Lung (tissue), 12 donors: Measurements from ENCODE around the gene MCF2L2. TPM values are rescaled to one million over a fixed set of nuclear protein-coding genes. Genes with fewer than 3 reads are reported as not detected.

Experiments
- ATAC-seq: fragments of 200-7000 bp; cut with Tn5 transposase; one replicate; pipeline ENCODE4 v1.9.1; 2020; ENCODE audit warnings: moderate number of reproducible peaks; ENCODE audit not compliant: insufficient read depth, low FRiP score
- DNase-seq, 3 donors: peaks; one replicate each; pipeline ENCODE4 v3.0.0-alpha.2; 2013 to 2017
- H3K27ac ChIP-seq, 2 donors: one replicate each; pipeline ENCODE4 v1.5.1; 2013; ENCODE audit warnings: mild to moderate bottlenecking in 2 of 2, moderate library complexity in 2 of 2, control low read depth in 1 of 2, inconsistent platforms in 1 of 2, low read depth in 1 of 2, low read length in 1 of 2
- H3K27me3 ChIP-seq, 3 donors: one replicate each; pipeline ENCODE4 v1.5.1; 2013; ENCODE audit warnings: low read length in 2 of 3; ENCODE audit not compliant: control insufficient read depth in 3 of 3, insufficient read depth in 3 of 3
- H3K36me3 ChIP-seq, 4 donors: one replicate each; pipeline ENCODE4 v1.5.1; 2013; ENCODE audit warnings: low read length in 4 of 4, mild to moderate bottlenecking in 1 of 4, moderate library complexity in 1 of 4; ENCODE audit not compliant: control insufficient read depth in 4 of 4, insufficient read depth in 4 of 4
- H3K4me1 ChIP-seq, 5 donors: one replicate each; pipeline ENCODE4 v1.5.1; 2013; ENCODE audit warnings: low read length in 5 of 5, mild to moderate bottlenecking in 2 of 5, moderate library complexity in 1 of 5; ENCODE audit not compliant: control insufficient read depth in 5 of 5, insufficient read depth in 5 of 5
- H3K4me3 ChIP-seq: one replicate; pipeline ENCODE4 v1.5.1; 2013; ENCODE audit warnings: mild to moderate bottlenecking, control low read depth, moderate library complexity
- H3K9ac ChIP-seq, 2 donors: one replicate each; pipeline ENCODE4 v1.5.1; 2013; ENCODE audit warnings: low read length in 2 of 2, control low read depth in 1 of 2; ENCODE audit not compliant: insufficient read depth in 1 of 2
- H3K9me3 ChIP-seq, 4 donors: one replicate each; pipeline ENCODE4 v1.5.1; 2013; ENCODE audit warnings: low read length in 3 of 4, mild to moderate bottlenecking in 1 of 4, moderate library complexity in 1 of 4; ENCODE audit not compliant: control insufficient read depth in 4 of 4, insufficient read depth in 3 of 4
- WGBS, 2 donors: extraction: QIAGEN DNeasy Blood & Tissue Kit; methylation state at CpG; one replicate each; pipeline ENCODE4 v1.1.7; 2013; 5-methylcytosine and 5-hydroxymethylcytosine counted together
- polyA plus RNA-seq, 2 donors: library from polyadenylated mRNA; stranded (reverse); fragments of 200-250 nt; gene quantifications; one replicate each; pipeline ENCODE4 v1.2.1, GENCODE V29; 2013
- total RNA-seq, 2 donors: library from RNA; depleted of rRNA in 1 of 2; stranded (reverse); fragments of >200 nt in 1 of 2; gene quantifications; one replicate each; pipeline ENCODE4 v1.2.1, GENCODE V29; 2014 to 2021
- TF ChIP-seq, protein P1 (sequence below): IDR thresholded peaks from 2 replicates; pipeline ENCODE4 v1.5.1; 2012; ENCODE audit warnings: mild to moderate bottlenecking; ENCODE audit errors: control extremely low read depth, extremely low read depth
- donor health status: control.
- donor health status: control.
- donor health status: Bipolar disorder and iron deficiency.
- donor health status: healthy.
- donor health status: DM: yes; HTN: yes; CAD: no.

Gene MCF2L2
- total and polyA plus RNA-seq, 4 donors: 0.26 to 1.7 (median 1.0) TPM

DNA sequence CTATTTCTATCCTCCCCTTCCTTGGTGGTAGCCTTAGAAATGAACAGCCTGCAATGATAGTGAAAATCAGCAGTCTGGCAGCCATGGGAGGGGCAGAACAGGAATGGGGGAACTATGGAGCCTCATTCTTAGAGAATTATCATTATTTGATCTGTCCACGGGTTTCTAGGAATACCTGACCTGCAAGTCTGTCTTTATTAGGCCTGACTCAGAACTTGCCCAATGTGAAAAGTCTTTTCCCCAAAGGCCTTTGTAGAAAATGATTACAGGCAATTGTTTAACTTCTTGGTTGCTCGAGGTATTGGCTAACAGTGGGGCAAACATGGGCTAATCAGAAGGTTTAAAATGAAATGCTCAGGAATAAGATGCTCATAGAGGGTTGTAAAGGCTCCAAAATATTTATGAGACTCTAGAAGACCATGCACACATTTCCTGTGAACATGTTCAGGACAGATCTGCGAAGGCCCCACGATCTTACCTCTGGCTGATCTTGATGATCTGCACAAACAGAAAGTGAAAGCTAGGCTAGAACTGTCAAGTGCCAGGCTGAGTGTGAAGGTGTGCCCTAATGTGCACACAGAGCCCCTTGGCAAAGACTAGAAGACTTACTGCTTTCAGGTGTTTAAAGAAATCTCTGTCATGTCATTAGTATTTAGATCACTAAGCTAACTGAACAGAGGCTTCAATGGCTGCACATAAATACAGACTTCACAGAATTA, 226.3 kb downstream of the MCF2L2 start:
- H3K9ac ChIP-seq: no peak overlapping the region
- H3K4me1 ChIP-seq: no peaks in the 10 kb centered on the region
- DNase-seq: no peak
- TF ChIP-seq, protein P1, sequence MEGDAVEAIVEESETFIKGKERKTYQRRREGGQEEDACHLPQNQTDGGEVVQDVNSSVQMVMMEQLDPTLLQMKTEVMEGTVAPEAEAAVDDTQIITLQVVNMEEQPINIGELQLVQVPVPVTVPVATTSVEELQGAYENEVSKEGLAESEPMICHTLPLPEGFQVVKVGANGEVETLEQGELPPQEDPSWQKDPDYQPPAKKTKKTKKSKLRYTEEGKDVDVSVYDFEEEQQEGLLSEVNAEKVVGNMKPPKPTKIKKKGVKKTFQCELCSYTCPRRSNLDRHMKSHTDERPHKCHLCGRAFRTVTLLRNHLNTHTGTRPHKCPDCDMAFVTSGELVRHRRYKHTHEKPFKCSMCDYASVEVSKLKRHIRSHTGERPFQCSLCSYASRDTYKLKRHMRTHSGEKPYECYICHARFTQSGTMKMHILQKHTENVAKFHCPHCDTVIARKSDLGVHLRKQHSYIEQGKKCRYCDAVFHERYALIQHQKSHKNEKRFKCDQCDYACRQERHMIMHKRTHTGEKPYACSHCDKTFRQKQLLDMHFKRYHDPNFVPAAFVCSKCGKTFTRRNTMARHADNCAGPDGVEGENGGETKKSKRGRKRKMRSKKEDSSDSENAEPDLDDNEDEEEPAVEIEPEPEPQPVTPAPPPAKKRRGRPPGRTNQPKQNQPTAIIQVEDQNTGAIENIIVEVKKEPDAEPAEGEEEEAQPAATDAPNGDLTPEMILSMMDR: no peak
- H3K4me3 ChIP-seq: no peak overlapping the region
- peaks cover 0 to 2% (median 0%) of the 10 kb centered on the region in 4 donors for H3K9me3 ChIP-seq
- ATAC-seq: no peak
- WGBS, 2 donors: 58 to 60% methylated on average over 4 of the region's 4 CpGs
- no peak overlapping the region for H3K27ac ChIP-seq
- no peaks in the 10 kb centered on the region for H3K36me3 ChIP-seq
- H3K27me3 ChIP-seq: no peaks in the 10 kb centered on the region

DNA sequence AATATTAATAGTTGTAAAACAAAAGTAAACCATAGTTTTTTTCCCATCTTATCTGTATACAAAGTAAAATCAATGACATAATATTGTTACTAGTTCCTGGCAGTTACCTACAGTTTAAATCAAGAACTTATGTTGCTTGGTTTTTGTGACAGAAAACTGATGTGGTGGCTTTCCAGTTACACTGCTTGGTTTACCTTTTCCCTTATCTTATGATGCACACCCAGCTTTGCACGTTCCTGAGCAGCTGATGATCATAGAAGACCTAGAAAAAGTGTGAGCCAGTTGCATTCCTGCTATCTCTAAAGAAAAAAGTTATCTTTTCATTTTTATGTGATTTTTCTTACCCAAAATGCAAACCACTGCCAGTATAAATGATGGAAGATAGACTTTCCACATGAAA, 229.5 kb downstream of the MCF2L2 start:
- WGBS, 2 donors: 38 to 42% methylated on average over 1 of the region's 1 CpG
- TF ChIP-seq, protein P1: no peak
- DNase-seq: no peak
- Histone ChIP-seq H3K9ac (no peak overlapping the region), H3K27ac (no peak overlapping the region), H3K27me3 (no peaks in the 10 kb centered on the region), H3K9me3 (peaks cover 0 to 2% (median under 1%) of the 10 kb centered on the region in 4 donors), H3K4me3 (no peak overlapping the region), H3K36me3 (no peaks in the 10 kb centered on the region), H3K4me1 (peaks cover 0 to 4% (median 0%) of the 10 kb centered on the region in 5 donors)
- no peak for ATAC-seq

DNA sequence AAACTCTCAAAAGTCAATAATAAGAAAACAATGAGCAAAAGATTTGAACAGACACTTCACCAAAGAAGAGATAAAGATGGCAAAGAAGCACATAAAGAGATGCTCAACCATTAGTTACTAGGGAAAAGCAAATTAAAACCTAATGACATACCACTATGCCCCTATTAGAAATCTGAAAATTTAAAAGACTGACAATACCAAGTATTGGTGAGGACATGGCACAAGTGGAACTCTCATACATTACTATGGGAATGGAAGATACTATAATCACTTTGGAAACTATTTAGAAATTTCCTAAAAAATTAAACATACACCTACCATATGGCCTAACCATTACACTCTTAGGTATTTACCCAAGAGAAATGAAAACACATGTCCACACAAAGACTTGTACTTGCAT, 230.7 kb downstream of the MCF2L2 start:
- peaks cover 0 to 4% (median 0%) of the 10 kb centered on the region in 5 donors for H3K4me1 ChIP-seq
- no peak overlapping the region for H3K9ac ChIP-seq
- no peaks in the 10 kb centered on the region for H3K27me3 ChIP-seq
- ATAC-seq (no peak), DNase-seq (no peak)
- H3K4me3 ChIP-seq: no peak overlapping the region
- no peak overlapping the region for H3K27ac ChIP-seq
- H3K9me3 ChIP-seq: peaks cover 0 to 2% (median under 1%) of the 10 kb centered on the region in 4 donors
- TF ChIP-seq, protein P1: no peak
- H3K36me3 ChIP-seq: no peaks in the 10 kb centered on the region
